ENCODE results near the gene SPOUT1. TPM values are rescaled to one million over a fixed set of nuclear protein-coding genes. Genes with fewer than 3 reads are reported as not detected.

Gene SPOUT1
- total RNA-seq, 1 experiment from 2014 or later, result 35.8 TPM

DNA sequence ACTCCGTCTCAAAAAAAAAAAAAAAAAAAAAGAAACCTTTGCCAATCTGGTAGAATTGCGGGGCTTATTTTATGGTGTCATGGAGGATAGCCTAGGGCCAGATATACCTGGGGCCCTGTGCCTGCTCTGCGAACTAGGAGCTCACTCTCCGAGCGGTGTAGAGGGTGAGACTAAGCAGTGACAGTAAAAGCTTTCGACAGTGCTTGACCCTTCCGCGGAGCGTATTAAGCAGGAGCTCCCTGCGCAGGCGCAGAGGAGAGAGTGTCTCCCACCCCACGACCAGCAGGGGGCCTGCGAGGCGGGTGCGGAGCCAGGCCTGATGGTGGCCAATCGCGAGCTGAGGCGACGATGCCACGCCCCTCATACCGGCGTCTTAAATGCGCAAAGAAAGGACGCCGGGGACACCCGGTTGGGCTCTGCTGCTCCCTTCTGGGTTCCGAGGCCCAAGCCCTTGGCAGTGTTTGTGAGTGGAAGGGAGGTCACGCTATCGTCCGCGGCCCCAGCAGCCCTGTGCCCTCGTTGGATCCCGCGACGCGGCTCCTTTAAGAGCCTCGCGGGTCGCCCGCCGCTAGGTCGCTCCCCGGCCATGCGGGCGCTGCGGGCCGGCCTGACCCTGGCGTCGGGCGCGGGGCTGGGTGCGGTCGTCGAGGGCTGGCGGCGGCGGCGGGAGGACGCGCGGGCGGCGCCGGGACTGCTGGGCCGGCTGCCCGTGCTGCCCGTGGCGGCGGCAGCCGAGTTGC lies 11.3 kb downstream of the SPOUT1 start, which contains the start of gene ENDOG:
Gene ENDOG, plus strand, starts transcription at position 402 of the 740 bp plus-strand sequence. Its CDS starts 185 bp downstream, at position 587.
- Mint-ChIP-seq H3K27ac (ENCODE audit: unreplicated experiment) (no peak within 1 kb of the TSS), H3K4me3 (ENCODE audit: low read depth, unreplicated experiment) (peak within 1 kb of the TSS; percentile 60), H3K27me3 (ENCODE audit: unreplicated experiment) (no peaks in the 10 kb centered on the region), H3K36me3 (ENCODE audit: insufficient read depth, unreplicated experiment) (peaks cover 38% of the 10 kb centered on the region), H3K4me1 (ENCODE audit: low read depth, unreplicated experiment) (no peaks in the 10 kb centered on the region), H3K9me3 (ENCODE audit: low read depth, unreplicated experiment) (no peaks in the 10 kb centered on the region)
- CTCF ChIA-PET, result interaction anchor here (0.8 to 1.7 kb wide), 7 partner anchors 12 to 183 kb away, joined by 4 to 22 read pairs (median 5); partner anchors contain the start of genes PKN3, SPOUT1 and ZDHHC12
- no TSS peak for BruUV-seq (replicated peaks)
- intact Hi-C loops (cut with micrococcal nuclease; ENCODE audit: unreplicated experiment), result no loop called here
- DNase-seq, result peak; percentile 97
- TF ChIP-seq, protein P1, sequence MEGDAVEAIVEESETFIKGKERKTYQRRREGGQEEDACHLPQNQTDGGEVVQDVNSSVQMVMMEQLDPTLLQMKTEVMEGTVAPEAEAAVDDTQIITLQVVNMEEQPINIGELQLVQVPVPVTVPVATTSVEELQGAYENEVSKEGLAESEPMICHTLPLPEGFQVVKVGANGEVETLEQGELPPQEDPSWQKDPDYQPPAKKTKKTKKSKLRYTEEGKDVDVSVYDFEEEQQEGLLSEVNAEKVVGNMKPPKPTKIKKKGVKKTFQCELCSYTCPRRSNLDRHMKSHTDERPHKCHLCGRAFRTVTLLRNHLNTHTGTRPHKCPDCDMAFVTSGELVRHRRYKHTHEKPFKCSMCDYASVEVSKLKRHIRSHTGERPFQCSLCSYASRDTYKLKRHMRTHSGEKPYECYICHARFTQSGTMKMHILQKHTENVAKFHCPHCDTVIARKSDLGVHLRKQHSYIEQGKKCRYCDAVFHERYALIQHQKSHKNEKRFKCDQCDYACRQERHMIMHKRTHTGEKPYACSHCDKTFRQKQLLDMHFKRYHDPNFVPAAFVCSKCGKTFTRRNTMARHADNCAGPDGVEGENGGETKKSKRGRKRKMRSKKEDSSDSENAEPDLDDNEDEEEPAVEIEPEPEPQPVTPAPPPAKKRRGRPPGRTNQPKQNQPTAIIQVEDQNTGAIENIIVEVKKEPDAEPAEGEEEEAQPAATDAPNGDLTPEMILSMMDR (IDR thresholded peaks at IDR 0.05; ENCODE audit: unreplicated experiment), result peak; percentile 84

DNA sequence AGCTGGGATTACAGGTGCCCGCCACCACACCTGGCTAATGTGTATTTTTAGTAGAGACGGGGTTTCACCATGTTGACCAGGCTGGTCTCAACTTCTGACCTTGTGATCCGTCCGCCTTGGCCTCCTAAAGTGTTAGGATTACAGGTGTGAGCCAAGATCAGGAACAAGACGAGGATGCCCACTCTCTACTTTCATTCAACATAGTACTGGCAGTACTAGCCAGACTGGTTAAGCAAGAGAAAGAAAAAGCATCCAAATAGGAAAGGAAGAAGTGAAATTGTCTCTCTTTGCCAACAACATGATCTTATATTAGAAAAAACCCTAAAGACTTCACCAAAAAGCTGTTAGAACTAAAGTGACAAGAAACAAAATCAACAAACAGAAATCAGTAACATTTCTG lies 18.7 kb downstream of the SPOUT1 start:
- H3K4me1 Mint-ChIP-seq (ENCODE audit: low read depth, unreplicated experiment), result no peaks in the 10 kb centered on the region
- TF ChIP-seq, protein P1 (IDR thresholded peaks at IDR 0.05; ENCODE audit: unreplicated experiment), result no peak
- intact Hi-C loops (cut with micrococcal nuclease; ENCODE audit: unreplicated experiment), result no loop called here
- DNase-seq, result no peak
- no TSS peak for BruUV-seq (replicated peaks)
- H3K9me3 Mint-ChIP-seq (ENCODE audit: low read depth, unreplicated experiment), result no peaks in the 10 kb centered on the region
- no peak overlapping the region for H3K4me3 Mint-ChIP-seq (ENCODE audit: low read depth, unreplicated experiment)
- CTCF ChIA-PET, result interaction anchor here (0.5 kb wide), 1 partner anchor 474 kb away, joined by 6 read pairs; no protein-coding TSS in a partner anchor
- peak overlapping the region; percentile 68 for H3K27ac Mint-ChIP-seq (ENCODE audit: unreplicated experiment)
- H3K36me3 Mint-ChIP-seq (ENCODE audit: insufficient read depth, unreplicated experiment), result peaks cover 7% of the 10 kb centered on the region
- H3K27me3 Mint-ChIP-seq (ENCODE audit: unreplicated experiment), result no peaks in the 10 kb centered on the region

DNA sequence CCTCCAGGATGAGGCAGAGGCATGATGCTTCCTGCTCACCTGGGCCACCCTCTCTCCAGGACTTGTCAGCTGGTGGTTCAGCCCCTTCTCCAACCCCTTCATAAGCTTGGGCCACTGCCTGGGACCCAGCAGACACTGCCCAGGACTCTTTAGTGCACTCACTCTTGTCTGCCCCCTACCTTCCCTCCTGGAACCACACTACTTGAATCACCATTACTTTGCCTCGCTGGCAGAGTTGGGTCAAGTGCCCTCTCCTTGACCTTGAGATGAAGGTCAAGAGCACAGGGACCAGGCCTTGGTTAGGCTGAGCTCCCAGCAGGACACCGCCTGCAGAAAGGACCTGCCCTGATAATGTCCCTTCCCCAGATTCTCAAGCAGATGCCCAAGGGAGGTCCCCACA lies 19.8 kb downstream of the SPOUT1 start:
- no peaks in the 10 kb centered on the region for H3K4me1 Mint-ChIP-seq (ENCODE audit: low read depth, unreplicated experiment)
- CTCF ChIA-PET, result no interaction called here

DNA sequence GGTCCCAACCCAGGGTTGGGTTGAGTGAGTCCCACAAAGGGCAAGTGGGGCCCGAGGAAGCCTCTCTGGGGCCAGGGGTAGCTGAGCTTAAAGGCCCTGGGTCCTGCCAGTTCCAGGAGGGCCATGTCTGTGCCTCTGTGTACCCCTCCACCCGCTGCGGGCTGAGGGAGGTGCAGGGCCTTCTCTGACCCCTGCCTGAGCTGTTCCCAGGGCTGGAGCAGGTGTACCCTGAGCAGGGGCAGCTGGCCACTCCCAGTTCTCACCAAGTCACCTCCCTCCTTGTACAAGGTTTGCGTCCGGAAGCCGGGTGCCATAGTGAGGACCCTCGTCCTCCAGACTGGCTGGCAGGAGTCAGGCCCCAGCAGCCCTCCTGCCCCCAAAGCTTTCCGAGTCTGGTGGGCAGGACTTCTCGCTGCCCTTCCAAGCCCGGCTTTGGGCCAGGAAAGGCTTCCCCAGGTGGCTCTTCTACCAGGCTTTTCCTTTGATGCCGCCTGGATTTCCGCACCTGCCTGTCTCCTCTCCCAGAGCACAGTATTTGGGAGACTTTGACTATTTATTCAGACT lies 20.5 kb downstream of the SPOUT1 start:
- BruUV-seq (replicated peaks), result no TSS peak

More for the DNA sequence above, 19.8 kb downstream of the SPOUT1 start:
- intact Hi-C loops (cut with micrococcal nuclease; ENCODE audit: unreplicated experiment), result no loop called here
- no TSS peak for BruUV-seq (replicated peaks)
- Mint-ChIP-seq H3K36me3 (ENCODE audit: insufficient read depth, unreplicated experiment) (peaks cover 7% of the 10 kb centered on the region), H3K27ac (ENCODE audit: unreplicated experiment) (no peak overlapping the region), H3K4me3 (ENCODE audit: low read depth, unreplicated experiment) (no peak overlapping the region), H3K27me3 (ENCODE audit: unreplicated experiment) (no peaks in the 10 kb centered on the region), H3K9me3 (ENCODE audit: low read depth, unreplicated experiment) (no peaks in the 10 kb centered on the region)
- TF ChIP-seq, protein P1 (IDR thresholded peaks at IDR 0.05; ENCODE audit: unreplicated experiment), result no peak
- no peak for DNase-seq

More for the DNA sequence above, 20.5 kb downstream of the SPOUT1 start:
- TF ChIP-seq, protein P1 (IDR thresholded peaks at IDR 0.05; ENCODE audit: unreplicated experiment), result no peak
- no peaks in the 10 kb centered on the region for H3K4me1 Mint-ChIP-seq (ENCODE audit: low read depth, unreplicated experiment)
- no peaks in the 10 kb centered on the region for H3K27me3 Mint-ChIP-seq (ENCODE audit: unreplicated experiment)
- CTCF ChIA-PET, result no interaction called here
- peaks cover 8% of the 10 kb centered on the region for H3K36me3 Mint-ChIP-seq (ENCODE audit: insufficient read depth, unreplicated experiment)
- H3K9me3 Mint-ChIP-seq (ENCODE audit: low read depth, unreplicated experiment), result no peaks in the 10 kb centered on the region
- H3K4me3 Mint-ChIP-seq (ENCODE audit: low read depth, unreplicated experiment), result no peak overlapping the region
- no peak overlapping the region for H3K27ac Mint-ChIP-seq (ENCODE audit: unreplicated experiment)
- no peak for DNase-seq
- intact Hi-C loops (cut with micrococcal nuclease; ENCODE audit: unreplicated experiment), result no loop called here

Measured in Calu3 (cell line).